ENCODE measurements around the gene ROBO1. TPM values are rescaled to one million over a fixed set of nuclear protein-coding genes. Genes with fewer than 3 reads are reported as not detected.

The ROBO1 gene
- total and polyA plus RNA-seq, 2 of the 13 experiments (the other 11 are each of a cell fraction or from before 2014, with no cell fraction given), result 52.2 to 71.0 TPM

GRCh38 chr3:78565712-78566111 is 1202.1 kb downstream of the ROBO1 start:
- TF ChIP-seq ARNT2 (CRISPR knock-in tag; IDR thresholded peaks at IDR 0.05; ENCODE audit: low read depth) (no peak), GATAD2A (CRISPR knock-in tag; IDR thresholded peaks at IDR 0.05) (no peak), ZSCAN25 (CRISPR knock-in tag; IDR thresholded peaks at IDR 0.05) (no peak), ZSCAN30 (CRISPR knock-in tag; IDR thresholded peaks at IDR 0.05) (no peak), MIXL1 (CRISPR knock-in tag; IDR thresholded peaks at IDR 0.05) (no peak), ZNF652 (CRISPR knock-in tag; IDR thresholded peaks at IDR 0.05; ENCODE audit: borderline replicate concordance, low read depth) (no peak), ATRX (CRISPR knock-in tag; IDR thresholded peaks at IDR 0.05; ENCODE audit: borderline replicate concordance) (no peak), STAT5B (CRISPR knock-in tag; IDR thresholded peaks at IDR 0.05) (no peak), USF2 (IDR thresholded peaks at IDR 0.05; ENCODE audit: low read depth, low read length) (no peak), USF2 (CRISPR knock-in tag; IDR thresholded peaks at IDR 0.05; ENCODE audit: borderline replicate concordance) (no peak), POLR2A (IDR thresholded peaks at IDR 0.05; ENCODE audit: insufficient read depth in 1 of 2, low read depth in 2 of 2, low read length in 2 of 2) (no peak), MLLT10 (CRISPR knock-in tag; IDR thresholded peaks at IDR 0.05) (no peak), SIX1 (CRISPR knock-in tag; IDR thresholded peaks at IDR 0.05; ENCODE audit: borderline replicate concordance) (no peak), SRSF1 (optimal IDR thresholded peaks at IDR 0.05; ENCODE audit: low read depth, low read length) (no peak), NFIC (IDR thresholded peaks at IDR 0.05; ENCODE audit: low read length) (no peak)
- TF ChIP-seq, protein P1, sequence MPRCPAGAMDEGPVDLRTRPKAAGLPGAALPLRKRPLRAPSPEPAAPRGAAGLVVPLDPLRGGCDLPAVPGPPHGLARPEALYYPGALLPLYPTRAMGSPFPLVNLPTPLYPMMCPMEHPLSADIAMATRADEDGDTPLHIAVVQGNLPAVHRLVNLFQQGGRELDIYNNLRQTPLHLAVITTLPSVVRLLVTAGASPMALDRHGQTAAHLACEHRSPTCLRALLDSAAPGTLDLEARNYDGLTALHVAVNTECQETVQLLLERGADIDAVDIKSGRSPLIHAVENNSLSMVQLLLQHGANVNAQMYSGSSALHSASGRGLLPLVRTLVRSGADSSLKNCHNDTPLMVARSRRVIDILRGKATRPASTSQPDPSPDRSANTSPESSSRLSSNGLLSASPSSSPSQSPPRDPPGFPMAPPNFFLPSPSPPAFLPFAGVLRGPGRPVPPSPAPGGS (CRISPR knock-in tag; IDR thresholded peaks at IDR 0.05), result no peak
- TF ChIP-seq, protein P2, sequence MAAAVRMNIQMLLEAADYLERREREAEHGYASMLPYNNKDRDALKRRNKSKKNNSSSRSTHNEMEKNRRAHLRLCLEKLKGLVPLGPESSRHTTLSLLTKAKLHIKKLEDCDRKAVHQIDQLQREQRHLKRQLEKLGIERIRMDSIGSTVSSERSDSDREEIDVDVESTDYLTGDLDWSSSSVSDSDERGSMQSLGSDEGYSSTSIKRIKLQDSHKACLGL (CRISPR knock-in tag; IDR thresholded peaks at IDR 0.05), result no peak
- BruUV-seq (replicated peaks), result no TSS peak
- Histone ChIP-seq H3K27ac (ENCODE audit: extremely low read length, insufficient read depth, low read length) (no peak overlapping the region), H3K9ac (ENCODE audit: insufficient read depth, low read depth, low read length) (no peak overlapping the region), H3K4me1 (ENCODE audit: insufficient read depth, low read length) (no peaks in the 10 kb centered on the region), H3K9me3 (ENCODE audit: low read length) (no peaks in the 10 kb centered on the region), H3K79me2 (ENCODE audit: insufficient read depth, low read length) (no peaks in the 10 kb centered on the region), H3K36me3 (replicated peaks in 1 of 2; ENCODE audit: control insufficient read depth in 1 of 2, insufficient read depth in 2 of 2, low read length in 2 of 2) (no peaks in the 10 kb centered on the region), H3K4me3 (replicated peaks in 1 of 3; ENCODE audit: insufficient read depth in 1 of 3, low read depth in 2 of 3, low read length in 3 of 3) (no peak overlapping the region), H3K27me3 (ENCODE audit: control insufficient read depth in 1 of 2, insufficient read depth in 2 of 2, low read length in 2 of 2) (peaks cover 0 to 2% of the 10 kb centered on the region in 2 experiments; a peak in 2 of 5 replicates), H3K4me2 (ENCODE audit: low read depth, low read length) (no peak overlapping the region), H4K20me1 (ENCODE audit: insufficient read depth, low read length) (no peaks in the 10 kb centered on the region), H2AFZ (ENCODE audit: low read length) (no peak overlapping the region)
- CTCF ChIA-PET (ENCODE audit: low intra/inter-chr PET ratio, low total read pairs), result no interaction called here
- no peak for DNase-seq (ENCODE audit: low spot score)
- no peak for ATAC-seq
- POLR2A ChIA-PET, result no interaction called here
- WGBS (ENCODE audit: low lambda C conversion rate), result 0% methylated on average over 1 of the region's 1 CpG
- FAIRE-seq, result no peak
- in situ Hi-C loops (cut with HindIII; ENCODE audit: extremely low pct_ligation_motif_present, low pct_unique_long_range_greater_than_20kb) (no loop called here), intact Hi-C loops (cut with micrococcal nuclease; ENCODE audit: unreplicated experiment) (no loop called here)
